Daoy (cell line): Measurements from ENCODE around the gene ECHS1. TPM values are rescaled to one million over a fixed set of nuclear protein-coding genes. Genes with fewer than 3 reads are reported as not detected.

Experiments used
- DNase-seq: peaks from one replicate; pipeline ENCODE4 v3.0.0-alpha.2; 2015; ENCODE audit warnings: low read depth
- total RNA-seq: library from RNA; depleted of rRNA; stranded (reverse); fragments of >200 nt; shearing (Covaris generic); gene quantifications from 2 replicates; pipeline ENCODE4 v1.2.3, GENCODE V29; 2014

Gene ECHS1
- total RNA-seq, 1 experiment from 2014 or later: 79.0 TPM

DNA sequence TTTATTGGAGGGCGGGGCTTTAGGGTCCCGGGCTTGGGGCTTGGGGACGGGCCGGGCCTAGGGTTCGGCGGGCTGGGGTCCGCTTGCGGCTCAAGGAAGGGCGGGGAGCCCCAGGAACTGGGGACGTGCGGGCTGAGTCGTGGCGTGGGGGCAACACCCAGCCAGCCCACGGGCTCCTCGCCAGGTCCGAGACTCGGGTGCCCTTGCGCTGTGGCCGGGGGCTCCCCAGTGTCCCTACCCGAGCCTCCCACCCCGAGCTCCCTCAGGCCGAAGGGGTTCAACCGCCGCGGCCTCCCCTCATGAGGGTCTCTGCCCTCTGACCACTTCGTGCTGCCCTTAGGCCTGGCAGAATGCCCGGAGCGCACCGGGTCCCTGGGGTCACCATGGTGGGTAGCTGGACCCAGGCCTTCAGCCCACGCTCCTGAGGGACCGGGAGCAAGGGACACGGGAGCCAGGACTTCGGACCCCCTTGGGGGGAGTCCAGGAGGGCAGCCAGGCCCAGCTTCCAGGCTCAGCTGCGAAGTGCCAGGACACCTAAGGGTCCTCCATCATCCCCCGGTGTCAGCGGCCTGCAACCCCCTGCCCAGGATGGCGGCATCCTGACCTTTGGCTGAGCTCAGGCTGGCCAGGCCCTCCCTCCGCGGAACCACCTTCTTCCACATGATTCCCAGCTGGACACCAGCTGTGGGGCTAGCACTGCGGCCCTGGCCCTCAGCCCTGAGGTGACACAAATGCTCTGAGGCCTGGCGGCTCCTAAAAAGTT, 14.8 kb downstream of the ECHS1 start:
- no peak for DNase-seq

DNA sequence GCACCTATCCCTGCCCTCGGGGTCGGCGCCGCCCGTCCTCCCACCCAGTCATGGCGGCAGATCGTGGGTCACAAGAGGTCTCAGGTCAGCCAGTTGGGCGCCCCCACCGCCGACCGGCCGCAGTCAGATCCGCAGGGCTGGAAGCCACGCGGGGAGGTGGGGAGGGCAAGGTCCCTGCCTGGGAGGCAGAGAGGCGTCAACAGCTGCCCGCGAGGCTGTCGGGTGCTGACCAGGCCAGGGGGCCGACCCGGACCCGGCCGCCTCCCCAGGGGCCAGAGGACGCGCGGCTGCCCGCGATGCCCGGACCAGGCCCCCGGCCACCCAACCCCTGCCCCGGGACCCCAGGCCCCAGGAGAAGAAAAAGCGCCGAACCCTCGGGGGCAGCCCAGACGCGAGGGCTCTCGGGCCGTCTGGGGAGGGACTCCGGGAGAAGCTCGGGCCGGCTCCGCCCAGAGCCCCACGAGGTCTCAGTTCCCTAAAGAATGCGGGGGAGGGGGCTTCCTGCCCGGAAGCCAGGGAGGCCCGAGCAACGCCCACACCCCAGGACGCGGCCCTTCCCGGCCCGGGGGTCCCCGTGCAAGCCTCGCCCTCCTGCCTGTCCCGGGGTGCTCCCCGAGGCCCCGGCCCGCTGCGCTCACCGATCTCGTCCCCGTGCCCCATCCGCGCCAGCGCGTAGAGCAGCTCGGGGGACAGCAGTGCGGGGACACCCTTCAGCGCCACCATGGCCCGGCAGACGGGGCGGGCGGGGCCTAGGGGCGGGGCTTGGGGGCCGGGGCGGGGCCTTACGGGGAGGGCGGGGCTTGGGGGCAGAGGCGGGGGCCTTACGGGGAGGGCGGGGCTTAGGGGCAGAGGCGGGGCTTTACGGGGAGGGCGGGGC, 15.6 kb downstream of the ECHS1 start, which contains the start of gene FUOM:
FUOM (minus strand) TSS at position 735 of the 877 bp plus-strand sequence; CDS start at position 723, 12 bp downstream.
- DNase-seq: peak; percentile 44

GRCh38 chr10:133356549-133357284, 16.4 kb downstream of the ECHS1 start:
- no peak for DNase-seq

- DNase-seq: no peak
Measured at GRCh38 chr10:133355991-133356390, 17.2 kb downstream of the ECHS1 start.

GRCh38 chr10:133355266-133355665, 17.9 kb downstream of the ECHS1 start:
- DNase-seq: no peak

DNA sequence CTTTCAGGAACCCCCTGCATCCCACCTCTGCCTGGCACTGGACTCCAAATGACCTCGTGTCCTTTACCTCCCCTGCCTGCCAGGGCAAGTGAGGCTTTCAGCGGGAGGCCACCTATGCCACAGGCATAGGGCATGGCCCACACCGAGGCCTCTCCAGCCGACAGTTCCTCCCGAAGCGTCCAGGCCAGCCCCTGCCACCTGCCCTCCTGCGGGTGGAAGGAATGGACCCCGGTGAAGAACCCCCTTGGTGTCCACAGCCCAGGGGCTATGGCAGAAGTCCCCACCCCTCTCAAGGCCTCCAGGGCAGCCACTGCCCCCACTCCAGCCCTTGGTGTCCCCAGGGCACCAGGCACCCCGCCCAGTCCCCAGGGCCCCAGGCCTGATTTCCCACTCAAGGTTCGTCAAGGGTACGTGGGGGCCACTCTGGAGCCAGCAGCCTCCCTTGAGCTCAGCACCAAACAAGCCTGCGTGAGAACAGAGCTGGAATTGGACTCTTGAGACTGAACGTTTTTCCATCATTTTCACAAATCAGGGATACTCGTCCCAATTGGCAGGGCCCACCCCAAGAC, 18.4 kb downstream of the ECHS1 start:
- no peak for DNase-seq

GRCh38 chr10:133353988-133354605, 19.1 kb downstream of the ECHS1 start:
- DNase-seq: no peak

DNA sequence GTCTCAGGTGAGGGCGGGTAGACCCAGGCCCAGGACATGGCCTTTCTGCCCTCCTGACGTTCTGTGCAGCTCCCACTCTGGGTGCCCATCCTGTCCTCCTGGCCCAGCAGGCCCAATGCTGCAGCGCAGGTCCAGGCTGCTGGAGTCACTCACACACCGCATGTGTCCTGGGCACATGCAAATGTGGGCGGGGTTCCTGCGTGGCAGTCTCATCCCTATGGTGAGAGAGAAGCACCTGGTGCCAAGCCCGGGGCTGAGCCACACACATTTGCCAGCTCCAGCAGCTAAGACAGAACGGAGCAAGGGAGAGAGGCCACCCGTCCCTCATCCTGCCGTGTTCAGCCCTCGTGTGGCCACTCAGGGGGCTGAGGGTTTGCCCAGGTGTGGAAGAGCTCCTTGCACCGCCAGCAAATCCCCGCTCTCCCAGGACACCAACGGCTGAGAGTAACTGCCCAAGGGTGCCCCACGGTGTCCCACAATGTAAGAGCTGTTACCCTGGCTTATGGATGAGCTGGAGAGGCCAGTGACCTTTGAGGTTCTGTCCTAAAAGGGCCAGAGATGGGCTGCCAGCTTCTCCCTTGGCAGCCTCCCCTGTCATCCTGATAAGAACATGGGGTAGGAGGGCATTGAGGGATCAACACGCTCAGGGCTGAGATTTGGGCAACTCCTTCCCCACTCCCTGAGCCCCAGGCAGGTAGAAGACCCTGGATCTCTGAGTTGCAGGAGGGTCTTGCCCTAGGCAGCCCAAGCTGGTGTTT, 19.8 kb downstream of the ECHS1 start:
- no peak for DNase-seq

GRCh38 chr10:133351408-133352318, 21.5 kb downstream of the ECHS1 start:
- no peak for DNase-seq

DNA sequence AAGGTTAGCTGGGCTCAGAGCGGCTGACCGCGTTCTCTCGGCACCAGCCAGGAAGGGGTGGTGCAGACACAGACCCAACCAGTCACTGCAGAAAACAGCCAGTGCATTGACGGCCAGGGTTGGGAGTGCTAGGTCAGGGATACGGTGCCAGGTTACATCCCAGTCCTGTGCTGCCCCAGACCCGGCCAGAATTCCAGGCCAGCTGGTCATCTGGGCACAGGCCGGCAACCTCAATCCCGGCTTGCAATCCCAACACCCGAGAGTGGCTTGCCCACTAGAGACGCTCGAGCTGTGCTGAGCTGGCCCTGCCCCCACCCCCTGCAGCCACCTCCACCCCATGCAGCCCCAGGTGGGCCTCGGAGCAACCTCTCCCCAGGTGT, 22.2 kb downstream of the ECHS1 start:
- no peak for DNase-seq

- no peak for DNase-seq
Measured at GRCh38 chr10:133350283-133350949, 22.7 kb downstream of the ECHS1 start.

GRCh38 chr10:133349577-133350011, 23.6 kb downstream of the ECHS1 start:
- no peak for DNase-seq

DNA sequence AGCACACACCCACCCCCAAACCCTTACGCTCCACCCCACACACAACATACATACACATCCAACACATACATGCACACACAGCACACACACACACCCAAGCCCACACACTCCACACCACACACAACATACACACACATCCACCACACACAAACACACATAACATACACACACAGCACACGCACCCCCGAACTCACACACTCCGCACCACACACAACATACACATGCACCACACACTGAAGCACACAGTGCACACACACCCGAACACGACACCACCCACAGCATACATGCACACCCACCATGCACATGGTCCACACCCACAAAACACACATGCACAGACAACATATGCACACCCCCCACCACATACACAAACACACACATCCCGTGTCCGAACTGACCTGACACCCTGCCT, 24.0 kb downstream of the ECHS1 start:
- DNase-seq: no peak

DNA sequence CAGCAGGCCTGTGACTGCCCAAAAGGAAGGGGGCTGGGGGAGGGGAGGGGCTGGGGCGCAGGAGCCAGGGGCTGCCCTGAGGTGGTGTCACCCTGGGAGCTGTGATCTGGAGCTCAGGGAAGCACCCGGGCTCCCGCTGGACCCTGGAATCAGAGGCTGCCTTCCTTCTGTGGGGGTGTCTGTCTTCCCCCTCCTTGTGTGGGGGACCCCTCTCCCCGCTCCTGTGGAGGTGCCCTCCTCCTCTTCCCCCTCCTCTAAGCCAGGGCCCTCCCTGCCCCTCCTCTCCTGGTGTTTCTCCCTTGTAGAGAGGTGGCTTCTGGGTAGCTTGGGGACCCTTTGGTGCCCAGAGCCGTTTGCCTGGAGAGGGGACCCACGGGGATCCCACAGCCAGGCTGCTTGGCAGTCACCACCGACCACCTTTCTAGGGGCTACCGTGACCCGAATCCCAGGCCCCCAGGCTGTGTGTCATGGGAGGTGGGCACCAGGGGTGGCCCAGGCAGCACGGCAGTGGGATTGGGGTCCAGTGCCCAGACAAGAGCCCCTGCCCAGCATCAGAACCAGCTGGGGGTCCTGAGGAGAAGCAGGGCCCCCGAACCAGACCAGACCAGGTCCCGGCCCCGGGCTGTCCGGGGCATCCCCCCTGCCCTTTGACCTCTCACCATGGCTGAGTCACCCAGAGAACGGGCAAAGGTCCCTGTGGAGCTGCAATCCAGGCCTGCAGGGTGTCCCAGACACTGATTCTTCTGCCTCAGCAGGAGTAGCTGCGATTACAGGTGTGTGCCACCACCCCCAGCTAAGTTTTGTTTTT, 25.2 kb downstream of the ECHS1 start:
- DNase-seq: no peak

DNA sequence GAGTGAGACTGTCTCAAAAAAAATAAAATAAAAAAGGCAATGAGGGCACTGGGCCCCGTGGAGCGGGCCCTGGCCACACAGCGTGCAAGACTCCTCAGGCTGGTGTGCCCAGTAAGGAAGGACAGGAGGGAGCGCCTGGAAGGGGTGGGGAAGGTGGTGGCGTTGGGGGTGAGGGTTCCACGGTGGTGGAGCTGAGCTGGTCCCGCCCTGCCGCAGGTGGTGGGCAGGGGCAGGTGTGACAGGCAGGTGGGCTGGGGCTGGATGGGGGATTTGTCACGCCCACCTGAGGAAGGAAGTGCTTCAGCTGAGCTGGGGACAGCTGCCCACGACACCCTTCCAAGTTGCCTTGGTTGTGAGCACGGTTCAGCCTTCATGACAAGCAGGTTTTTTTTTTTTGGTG, 26.7 kb downstream of the ECHS1 start:
- DNase-seq: no peak

DNA sequence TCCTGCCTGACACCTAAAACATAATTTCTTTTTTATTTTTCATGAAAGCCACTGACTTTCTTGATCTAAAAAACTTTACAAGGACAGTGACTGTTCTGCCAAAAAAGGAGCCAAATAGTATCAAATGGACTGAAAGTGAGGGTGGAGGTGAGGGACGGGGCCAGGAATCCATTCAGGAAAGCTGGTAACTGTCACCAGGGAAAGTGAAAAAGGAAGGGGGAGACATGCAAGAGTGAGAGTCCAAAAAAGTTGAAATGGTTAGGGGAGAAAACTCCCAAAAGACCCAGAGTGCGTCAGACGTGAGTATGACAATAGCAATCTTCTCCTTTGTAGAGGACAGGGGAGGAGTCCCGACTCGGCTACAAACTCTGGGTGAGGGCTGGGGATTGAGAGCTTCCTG, 28.9 kb downstream of the ECHS1 start:
- DNase-seq: no peak

DNA sequence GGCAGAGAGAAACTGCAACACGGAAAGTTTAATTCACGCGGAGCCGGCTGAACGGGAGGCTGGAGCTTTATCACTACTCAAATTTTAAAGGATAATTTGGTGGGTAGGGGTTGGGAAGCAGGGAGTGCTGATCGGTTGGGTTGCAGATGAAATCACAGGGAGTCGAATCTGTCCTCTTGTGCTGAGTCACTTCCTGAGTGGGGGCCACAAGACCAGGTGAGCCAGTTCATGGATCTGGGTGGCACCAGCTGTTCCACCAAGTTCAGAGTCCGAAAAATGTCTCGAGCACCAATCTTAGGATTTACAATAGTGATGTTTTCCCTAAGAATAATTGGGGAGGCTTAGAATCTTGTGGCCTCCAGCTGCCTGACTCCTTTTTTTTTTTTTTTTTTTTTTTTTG, 29.6 kb downstream of the ECHS1 start:
- DNase-seq: no peak

GRCh38 chr10:133342942-133343341, 30.2 kb downstream of the ECHS1 start:
- DNase-seq: no peak
